ENCODE measurements around the gene ITGA8. TPM values are rescaled to one million over a fixed set of nuclear protein-coding genes. Genes with fewer than 3 reads are reported as not detected.

Gene ITGA8
- polyA plus RNA-seq, 1 donor, result 6.6 TPM

DNA sequence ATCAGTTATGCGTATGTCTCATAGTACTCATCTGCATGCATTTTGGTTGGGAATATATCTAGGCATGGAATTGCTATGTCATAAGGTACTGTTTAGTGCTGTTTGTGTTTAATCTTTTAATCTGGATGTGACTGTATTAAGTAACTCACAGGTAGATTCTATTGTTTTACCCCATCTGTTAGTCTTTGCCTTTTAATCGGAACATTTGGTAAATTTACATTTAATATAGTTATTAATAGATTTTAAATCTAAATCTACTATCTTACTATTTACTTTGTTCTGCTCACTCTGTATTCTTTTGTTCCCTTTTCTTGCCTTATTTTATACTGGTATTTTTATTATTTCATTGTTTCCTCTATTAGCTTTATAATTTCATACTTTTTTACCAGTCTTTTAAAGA is 10.6 kb upstream of the ITGA8 start:
- no peak for DNase-seq

- no peak for DNase-seq
These were observed 10.2 kb upstream of the ITGA8 start for GRCh38 chr10:15729890-15730289.

- DNase-seq, result no peak
These were observed 6.3 kb upstream of the ITGA8 start for GRCh38 chr10:15726042-15726441.

- no peak for DNase-seq
These were observed 5.9 kb upstream of the ITGA8 start for GRCh38 chr10:15725603-15726002.

GRCh38 chr10:15724683-15725082 is 5.0 kb upstream of the ITGA8 start:
- DNase-seq, result no peak

DNA sequence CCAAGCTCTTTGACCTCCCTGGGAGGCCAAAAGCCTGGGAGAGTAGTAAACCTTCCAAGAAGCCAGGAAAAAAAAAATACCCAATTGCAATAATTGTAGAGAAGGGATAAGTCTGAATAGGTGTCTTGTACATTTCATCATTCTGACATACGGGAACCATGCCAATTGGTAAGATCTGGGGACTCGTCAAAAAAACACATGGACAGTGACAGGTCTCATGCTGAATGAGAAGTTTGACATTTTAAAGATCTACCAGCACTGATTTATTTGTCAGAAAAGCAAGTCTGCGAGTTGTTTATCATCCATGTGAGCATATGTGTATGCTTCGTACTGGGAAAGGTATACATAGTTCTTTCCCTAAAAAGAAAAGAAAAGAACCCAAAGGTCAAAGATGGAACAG is 4.1 kb upstream of the ITGA8 start:
- no peak for DNase-seq

- no peak for DNase-seq
These were observed 1.0 kb upstream of the ITGA8 start for GRCh38 chr10:15720635-15721287.

GRCh38 chr10:15719049-15719898 is 448 bp downstream of the ITGA8 start:
- peak; percentile 32 for DNase-seq

DNA sequence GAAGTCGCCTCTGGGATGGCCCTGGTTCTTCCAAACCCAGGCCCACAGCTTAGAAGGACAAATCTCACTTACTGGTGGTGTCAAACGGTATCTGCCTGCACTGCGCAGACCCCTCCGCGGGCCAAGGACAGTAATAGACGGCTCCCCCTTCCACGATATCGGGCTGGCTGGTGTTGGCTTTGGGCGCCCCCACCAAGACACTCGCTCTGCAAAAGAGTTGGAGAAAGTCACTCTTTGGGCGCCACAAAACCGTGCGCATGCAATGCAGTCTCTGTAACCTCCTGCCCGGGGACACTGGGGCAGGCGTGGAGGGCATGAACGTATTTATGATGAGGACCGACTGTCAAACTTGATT is 1.1 kb downstream of the ITGA8 start:
- no peak for DNase-seq

- DNase-seq, result no peak
These were observed 4.0 kb downstream of the ITGA8 start for GRCh38 chr10:15715619-15716227.

GRCh38 chr10:15714847-15715246 is 4.9 kb downstream of the ITGA8 start:
- no peak for DNase-seq

- DNase-seq, result no peak
These were observed 6.8 kb downstream of the ITGA8 start for GRCh38 chr10:15712883-15713282.

DNA sequence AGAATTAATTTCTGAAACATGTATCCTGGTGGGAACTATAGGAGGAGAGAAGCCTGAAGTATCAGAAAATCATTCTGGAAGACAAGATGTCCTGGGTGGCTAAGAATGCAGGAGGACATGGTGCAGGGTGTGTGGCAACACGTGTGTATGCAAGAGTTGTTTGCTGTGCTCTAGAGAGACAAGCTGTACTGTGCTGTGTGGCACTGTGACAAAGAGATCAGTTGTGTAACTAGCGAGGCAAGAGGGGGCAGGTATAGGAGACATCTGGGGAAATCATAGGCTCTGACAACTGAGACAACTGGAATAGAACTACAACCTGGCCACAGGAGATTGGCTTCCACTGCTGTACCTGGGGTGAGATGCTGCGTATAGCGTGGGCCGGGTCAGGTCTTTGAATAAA is 9.3 kb downstream of the ITGA8 start:
- DNase-seq, result no peak

GRCh38 chr10:15705298-15705697 is 14.4 kb downstream of the ITGA8 start:
- DNase-seq, result no peak

GRCh38 chr10:15704581-15704968 is 15.1 kb downstream of the ITGA8 start:
- DNase-seq, result no peak

DNA sequence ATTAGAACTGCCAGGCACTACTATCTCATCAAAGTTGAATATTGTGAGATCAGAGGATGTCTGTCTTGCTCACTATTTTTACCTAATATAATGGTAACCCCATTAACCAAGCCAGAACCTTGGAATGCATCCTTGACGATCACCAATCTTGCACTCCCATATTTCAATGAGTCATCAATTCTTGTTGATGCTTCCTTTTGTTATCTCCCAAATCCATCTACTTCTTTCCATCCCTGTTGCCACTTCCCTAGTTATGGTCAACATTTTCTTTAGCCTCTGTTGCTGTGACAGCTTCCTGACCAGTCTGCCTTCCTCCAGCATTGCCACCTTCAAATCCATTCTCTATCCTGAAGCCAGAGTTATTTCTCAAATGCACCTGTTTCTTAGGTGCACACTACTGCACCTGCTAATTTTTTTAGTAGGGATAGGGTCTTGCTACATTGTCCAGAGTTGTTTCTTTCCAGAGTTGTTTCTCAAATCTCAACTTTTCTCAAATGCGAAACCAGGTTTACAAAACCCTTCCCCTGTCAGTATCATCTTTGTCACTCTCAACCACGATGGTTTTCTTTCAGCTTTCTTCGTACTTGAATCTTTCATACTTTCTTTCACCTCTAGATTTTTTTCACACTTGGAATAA is 15.7 kb downstream of the ITGA8 start:
- no peak for DNase-seq

DNA sequence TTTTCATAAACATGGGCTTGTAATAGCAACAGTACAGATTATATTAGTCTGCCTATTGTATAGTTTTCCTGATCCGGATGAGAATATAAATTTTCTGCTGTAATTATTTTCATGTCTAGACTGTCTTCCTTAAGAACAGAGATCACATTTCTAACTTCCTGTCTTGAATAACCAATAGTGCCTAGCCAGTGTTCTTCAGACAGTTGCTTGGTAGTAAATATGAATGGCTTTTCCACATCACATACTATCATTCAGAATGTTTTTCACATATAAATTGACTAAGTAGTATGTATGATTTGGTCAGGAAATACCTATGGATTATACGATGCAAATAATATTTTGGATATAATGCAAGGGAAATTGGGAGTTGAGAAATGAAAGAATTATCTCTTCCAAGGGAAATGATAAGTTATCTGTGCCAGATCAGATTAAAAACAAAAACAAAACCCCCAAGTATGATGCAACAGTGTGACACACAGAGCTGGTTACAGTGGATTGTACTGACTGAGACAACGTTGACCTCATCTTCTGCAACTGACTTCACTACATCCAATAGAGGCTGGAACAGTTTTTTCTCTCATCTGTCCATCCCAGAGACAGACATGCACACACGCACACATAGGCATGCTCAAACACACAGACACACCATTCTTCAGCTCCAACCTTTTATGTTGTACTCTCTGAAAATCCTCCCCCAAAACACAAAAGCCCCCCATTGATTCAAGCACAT is 16.4 kb downstream of the ITGA8 start:
- no peak for DNase-seq

DNA sequence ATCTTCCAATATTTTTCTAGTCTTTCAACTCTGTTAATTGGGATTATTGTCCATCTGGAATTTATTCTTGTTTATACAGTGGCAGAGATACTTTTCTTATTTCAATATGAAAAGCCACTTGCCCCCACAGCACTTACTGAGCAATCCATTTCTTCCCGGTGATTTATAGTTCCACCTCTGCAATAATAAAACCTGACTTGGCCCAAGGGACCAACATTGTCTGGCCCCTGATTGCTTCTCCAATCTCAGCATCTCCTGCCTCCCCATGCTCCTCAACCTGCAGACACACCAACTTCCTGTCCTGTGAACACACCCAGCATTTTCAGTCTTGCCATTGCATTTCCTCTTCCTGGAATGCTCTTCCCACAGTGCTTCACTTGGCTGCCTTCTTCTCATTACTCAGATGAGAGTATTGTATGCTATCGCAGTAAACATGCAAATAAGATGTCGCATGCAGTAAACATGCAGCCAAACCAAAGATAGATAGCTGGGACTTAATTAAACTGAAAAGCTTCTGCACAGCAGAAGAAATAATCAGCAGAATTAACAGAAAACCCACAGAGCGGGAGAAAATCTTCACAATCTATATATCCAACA is 19.5 kb downstream of the ITGA8 start:
- no peak for DNase-seq

GRCh38 chr10:15695852-15696251 is 23.9 kb downstream of the ITGA8 start:
- DNase-seq, result no peak

- no peak for DNase-seq
These were observed 29.7 kb downstream of the ITGA8 start for GRCh38 chr10:15690031-15690430.

- no peak for DNase-seq
These were observed 35.0 kb downstream of the ITGA8 start for GRCh38 chr10:15684768-15685167.

DNA sequence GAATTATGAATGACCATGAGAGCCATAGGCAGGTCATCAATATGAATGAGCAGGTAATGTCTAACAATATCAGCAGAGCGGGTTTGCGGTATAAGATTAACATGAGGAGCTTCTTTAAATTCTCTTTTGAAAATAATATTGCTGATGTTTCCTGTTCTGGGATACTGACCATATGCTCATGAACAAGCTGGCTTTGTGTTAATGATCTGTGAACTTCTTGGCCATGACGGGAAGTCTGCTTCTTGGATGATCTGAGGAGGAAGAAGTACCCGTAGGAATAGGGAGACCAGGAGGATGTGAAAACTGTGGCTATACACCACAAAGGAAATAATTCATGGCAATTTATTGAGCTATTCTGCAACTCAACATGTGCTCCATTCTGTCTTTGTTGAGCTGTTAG is 38.6 kb downstream of the ITGA8 start:
- DNase-seq, result no peak

Data from hindlimb muscle (tissue), 1 donor.